Choroid plexus epithelial cell (primary cell): ENCODE measurements around the gene NKAIN2.
A peak's percentile ranks its signal among the peaks of the same experiment; 100 is the strongest.

ENCODE experiments used
- DNase-seq: peaks from one replicate; pipeline ENCODE4 v3.0.0-alpha.2; 2010; ENCODE audit warnings: low read depth
- H3K4me3 ChIP-seq: 2 replicates; pipeline ENCODE4 v1.5.1; 2011; ENCODE audit warnings: low read depth, mild to moderate bottlenecking, control low read depth, low read length, moderate library complexity
- TF ChIP-seq, protein P1 (sequence below): conservative IDR thresholded peaks from 2 replicates; pipeline ENCODE4 v1.5.1; 2011; ENCODE audit warnings: low read depth, mild to moderate bottlenecking, control low read depth, inconsistent platforms, low read length, moderate library complexity

Gene NKAIN2

DNA sequence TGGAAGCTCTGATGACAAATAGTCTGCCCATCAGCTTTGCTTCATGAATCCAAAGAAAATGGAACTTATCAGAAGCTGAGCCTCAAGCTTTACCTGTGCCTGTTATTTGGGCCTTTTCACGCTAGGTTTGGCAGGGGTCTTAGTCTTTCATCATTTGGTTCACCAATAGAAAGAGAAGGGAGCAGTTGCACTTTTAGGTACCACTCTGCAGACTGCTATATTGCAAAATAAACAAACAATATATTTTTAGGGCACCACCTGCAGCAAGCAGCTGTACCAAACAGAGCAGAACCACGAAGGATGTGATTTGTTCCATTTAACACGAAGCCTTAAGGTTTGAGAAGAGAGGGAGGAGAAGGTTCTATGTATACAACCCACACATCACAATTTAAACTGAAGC is 867.1 kb downstream of the NKAIN2 start:
- DNase-seq = no peak
- no peak overlapping the region for H3K4me3 ChIP-seq
- TF ChIP-seq, protein P1, sequence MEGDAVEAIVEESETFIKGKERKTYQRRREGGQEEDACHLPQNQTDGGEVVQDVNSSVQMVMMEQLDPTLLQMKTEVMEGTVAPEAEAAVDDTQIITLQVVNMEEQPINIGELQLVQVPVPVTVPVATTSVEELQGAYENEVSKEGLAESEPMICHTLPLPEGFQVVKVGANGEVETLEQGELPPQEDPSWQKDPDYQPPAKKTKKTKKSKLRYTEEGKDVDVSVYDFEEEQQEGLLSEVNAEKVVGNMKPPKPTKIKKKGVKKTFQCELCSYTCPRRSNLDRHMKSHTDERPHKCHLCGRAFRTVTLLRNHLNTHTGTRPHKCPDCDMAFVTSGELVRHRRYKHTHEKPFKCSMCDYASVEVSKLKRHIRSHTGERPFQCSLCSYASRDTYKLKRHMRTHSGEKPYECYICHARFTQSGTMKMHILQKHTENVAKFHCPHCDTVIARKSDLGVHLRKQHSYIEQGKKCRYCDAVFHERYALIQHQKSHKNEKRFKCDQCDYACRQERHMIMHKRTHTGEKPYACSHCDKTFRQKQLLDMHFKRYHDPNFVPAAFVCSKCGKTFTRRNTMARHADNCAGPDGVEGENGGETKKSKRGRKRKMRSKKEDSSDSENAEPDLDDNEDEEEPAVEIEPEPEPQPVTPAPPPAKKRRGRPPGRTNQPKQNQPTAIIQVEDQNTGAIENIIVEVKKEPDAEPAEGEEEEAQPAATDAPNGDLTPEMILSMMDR = no peak

DNA sequence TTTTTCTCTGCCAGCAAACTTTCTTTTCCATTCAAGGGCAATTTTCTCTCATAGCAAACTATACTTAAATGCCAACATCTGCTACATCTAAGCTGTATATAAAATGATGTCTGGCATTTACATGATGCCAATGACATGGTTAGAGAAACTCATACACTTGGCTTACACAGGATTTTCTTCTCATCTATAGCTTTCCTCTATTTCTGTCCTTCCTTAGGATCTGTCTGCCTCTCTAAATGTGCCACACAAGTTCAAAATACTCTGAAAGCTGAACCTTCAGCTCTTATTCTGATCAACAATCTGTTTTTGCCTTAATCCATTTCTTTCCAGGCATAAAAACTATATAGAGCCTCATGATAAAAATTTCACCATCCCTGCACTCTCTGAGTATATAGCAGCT is 867.7 kb downstream of the NKAIN2 start:
- TF ChIP-seq, protein P1 = no peak
- no peak overlapping the region for H3K4me3 ChIP-seq
- DNase-seq = no peak

DNA sequence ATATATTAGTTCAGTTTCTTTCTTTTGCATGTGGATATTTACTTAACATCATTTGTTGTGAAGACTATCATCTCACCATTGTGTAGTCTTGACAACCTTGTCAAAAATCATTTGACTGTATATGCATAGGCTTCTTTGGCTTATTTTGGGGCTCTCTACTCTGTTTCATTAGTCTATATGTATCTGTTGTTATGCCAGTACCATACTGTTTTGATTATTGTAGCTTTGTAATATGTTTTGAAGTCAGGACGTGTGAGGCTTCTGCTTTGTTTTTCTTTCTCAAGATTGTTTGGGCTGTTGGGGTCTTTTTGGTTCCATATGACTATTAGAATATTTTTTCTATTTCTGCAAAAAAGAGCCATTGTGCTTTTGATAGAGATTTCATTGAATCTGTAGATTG is 870.4 kb downstream of the NKAIN2 start:
- no peak overlapping the region for H3K4me3 ChIP-seq
- TF ChIP-seq, protein P1 = no peak
- DNase-seq = no peak

DNA sequence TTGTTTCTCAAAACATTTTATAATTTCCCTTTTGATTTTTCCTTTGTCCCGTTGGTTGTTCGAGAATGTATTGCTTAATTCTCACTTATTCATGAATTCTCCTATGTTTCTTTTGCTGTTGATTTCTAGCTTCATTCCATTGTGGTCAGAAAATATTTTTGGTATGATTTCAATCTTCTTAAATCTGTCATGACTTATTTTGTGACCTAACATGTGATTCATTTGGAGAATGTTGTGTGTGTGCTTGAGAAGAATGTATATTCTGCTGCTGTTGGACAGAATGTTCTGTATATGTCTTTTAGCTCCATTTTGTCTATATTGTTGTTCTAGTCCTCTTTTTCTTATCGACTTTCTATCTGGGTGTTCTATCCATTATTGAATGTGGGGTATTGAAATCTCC is 872.4 kb downstream of the NKAIN2 start:
- H3K4me3 ChIP-seq = no peak overlapping the region
- TF ChIP-seq, protein P1 = no peak
- peak; percentile 94 for DNase-seq

DNA sequence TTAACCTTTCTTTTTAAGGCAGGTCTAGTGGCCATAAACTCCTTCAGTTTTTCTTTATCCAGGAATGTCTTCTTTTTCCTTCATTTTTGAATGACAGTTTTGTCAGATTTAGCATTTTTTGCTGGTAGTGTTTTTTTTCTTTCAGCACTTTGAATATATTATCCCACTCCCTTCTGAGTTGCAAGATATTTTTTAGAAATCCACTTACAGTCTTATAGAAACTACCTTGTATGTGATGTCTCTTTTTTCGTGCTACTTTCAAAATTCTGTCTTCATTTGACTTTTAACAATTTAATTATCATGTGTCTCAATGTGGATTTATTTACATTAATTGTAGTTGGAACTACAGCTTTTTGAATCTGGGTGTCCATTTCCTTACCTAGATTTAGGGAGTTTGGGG is 874.2 kb downstream of the NKAIN2 start:
- TF ChIP-seq, protein P1 = no peak
- no peak for DNase-seq
- H3K4me3 ChIP-seq = no peak overlapping the region

DNA sequence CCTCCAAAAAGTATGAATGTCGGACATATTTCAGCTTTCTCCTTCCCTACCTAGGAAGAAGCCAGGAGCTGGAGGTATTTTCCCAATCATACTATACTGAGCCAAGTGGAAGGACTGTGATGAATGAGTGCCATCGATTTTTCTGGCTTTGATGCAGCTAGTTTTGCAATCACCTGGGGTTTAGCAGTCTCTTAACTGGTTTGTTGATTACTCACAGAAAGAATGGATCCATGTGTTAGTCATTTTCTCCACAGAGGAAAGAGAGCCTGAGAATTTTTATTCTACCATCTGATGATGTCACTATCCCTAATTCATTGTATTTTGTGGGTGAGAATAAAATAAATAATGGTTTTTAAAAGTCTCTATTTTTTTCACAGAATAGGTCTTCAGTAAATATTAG is 875.7 kb downstream of the NKAIN2 start:
- H3K4me3 ChIP-seq = no peak overlapping the region
- TF ChIP-seq, protein P1 = no peak
- DNase-seq = peak; percentile 26

DNA sequence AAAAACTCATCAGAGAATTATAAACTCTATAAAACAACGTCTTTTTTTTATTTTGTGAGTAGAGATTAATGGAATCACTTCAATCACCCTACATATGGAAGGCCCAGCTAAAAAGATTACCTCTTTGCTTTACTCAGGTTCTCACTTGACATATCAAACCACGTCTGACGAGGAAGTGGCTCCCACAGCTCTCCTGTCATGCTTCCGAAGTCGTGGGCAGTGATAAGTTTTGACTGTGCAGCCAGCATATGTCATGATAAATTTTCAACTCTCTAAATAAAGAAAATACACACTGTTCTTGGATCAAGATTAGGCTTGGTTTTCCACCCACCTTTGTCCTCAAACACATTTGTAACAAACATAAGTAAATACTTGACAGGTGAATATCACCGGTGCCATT is 879.1 kb downstream of the NKAIN2 start:
- no peak overlapping the region for H3K4me3 ChIP-seq
- DNase-seq = no peak
- TF ChIP-seq, protein P1 = no peak
